Breast epithelium (tissue), 3 donors: ENCODE results near the gene BZW2.

Source experiments
- POLR2A ChIP-seq: fragments of 450-650 bp; IDR thresholded peaks from one replicate; pipeline ENCODE4 v1.6.1; 2016; ENCODE audit warnings: antibody characterized with exemption, mild to moderate bottlenecking, moderate library complexity
- POLR2AphosphoS5 ChIP-seq, 3 donors: sonication (generic); formaldehyde crosslinking; IDR thresholded peaks; one replicate each; pipeline ENCODE4 v1.6.1; 2017; ENCODE audit warnings: antibody characterized with exemption in 3 of 3
- TF ChIP-seq, protein P1 (sequence below), 3 donors: fragments of 450-650 bp; IDR thresholded peaks; one replicate each; pipeline ENCODE4 v1.5.1; 2016 to 2017; ENCODE audit warnings: antibody characterized with exemption in 3 of 3, mild to moderate bottlenecking in 3 of 3, moderate library complexity in 3 of 3

DNA sequence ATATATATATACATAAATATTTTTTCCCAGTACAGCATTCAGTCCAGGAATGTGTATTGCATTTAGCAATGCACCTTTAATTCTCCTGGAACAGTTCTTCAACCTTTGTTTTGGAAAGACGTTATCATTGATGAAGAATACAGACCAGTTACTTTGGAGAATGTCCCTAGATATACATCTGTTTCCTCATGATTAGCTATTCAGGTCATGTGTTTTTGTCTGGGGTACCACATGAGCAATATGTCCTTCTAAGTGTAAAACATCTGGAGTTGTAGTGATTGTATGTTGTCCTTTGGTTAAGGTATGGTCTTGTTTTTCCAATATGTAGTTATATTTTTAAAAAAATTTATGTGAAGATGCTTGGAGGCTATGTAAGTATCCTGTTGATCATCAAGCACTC, 10.2 kb downstream of the BZW2 start:
- no peak for TF ChIP-seq POLR2AphosphoS5 (IDR thresholded peaks at IDR 0.05)
- TF ChIP-seq, protein P1, sequence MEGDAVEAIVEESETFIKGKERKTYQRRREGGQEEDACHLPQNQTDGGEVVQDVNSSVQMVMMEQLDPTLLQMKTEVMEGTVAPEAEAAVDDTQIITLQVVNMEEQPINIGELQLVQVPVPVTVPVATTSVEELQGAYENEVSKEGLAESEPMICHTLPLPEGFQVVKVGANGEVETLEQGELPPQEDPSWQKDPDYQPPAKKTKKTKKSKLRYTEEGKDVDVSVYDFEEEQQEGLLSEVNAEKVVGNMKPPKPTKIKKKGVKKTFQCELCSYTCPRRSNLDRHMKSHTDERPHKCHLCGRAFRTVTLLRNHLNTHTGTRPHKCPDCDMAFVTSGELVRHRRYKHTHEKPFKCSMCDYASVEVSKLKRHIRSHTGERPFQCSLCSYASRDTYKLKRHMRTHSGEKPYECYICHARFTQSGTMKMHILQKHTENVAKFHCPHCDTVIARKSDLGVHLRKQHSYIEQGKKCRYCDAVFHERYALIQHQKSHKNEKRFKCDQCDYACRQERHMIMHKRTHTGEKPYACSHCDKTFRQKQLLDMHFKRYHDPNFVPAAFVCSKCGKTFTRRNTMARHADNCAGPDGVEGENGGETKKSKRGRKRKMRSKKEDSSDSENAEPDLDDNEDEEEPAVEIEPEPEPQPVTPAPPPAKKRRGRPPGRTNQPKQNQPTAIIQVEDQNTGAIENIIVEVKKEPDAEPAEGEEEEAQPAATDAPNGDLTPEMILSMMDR (IDR thresholded peaks at IDR 0.05): no peak
- TF ChIP-seq POLR2A: no peak
